Measurements from ENCODE around the gene SLC25A29.

Gene SLC25A29

DNA sequence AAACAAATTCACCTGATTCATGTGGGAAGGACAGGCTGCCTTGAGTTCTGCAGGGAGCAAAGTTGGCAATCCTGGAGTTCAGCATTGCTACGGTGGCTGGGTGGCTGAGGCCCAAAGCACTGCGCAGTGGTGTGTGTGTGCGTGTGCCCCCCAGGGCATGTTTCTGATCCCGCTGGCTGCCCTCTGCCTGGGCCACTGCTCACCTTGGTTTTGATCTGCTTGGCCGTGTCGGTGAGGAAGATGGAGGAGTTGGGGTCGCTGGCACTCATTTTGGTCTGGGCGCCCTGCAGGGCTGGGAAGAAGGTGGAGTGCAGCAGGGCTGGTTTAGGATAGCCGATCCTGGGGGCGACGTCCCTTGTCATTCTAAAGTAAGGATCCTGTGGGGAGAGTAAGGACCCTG lies 36.0 kb upstream of the SLC25A29 start:
- Histone ChIP-seq H3K9me3 (ENCODE audit: control insufficient read depth, low read length) (no peaks in the 10 kb centered on the region), H3K27me3 (ENCODE audit: control insufficient read depth, insufficient read depth, low read length, poor library complexity, severe bottlenecking) (no peaks in the 10 kb centered on the region), H3K4me3 (ENCODE audit: insufficient read depth, low read depth, low read length) (no peak overlapping the region), H3K4me1 (ENCODE audit: control insufficient read depth, insufficient read depth, low read length) (no peaks in the 10 kb centered on the region), H3K27ac (ENCODE audit: insufficient read depth, low read depth, low read length, poor library complexity, severe bottlenecking) (no peak overlapping the region), H3K36me3 (ENCODE audit: control insufficient read depth, insufficient read depth, low read length) (peaks cover 7% of the 10 kb centered on the region)
- 94 to 96% methylated on average over 11 of the region's 11 CpGs for WGBS, 2 experiments

DNA sequence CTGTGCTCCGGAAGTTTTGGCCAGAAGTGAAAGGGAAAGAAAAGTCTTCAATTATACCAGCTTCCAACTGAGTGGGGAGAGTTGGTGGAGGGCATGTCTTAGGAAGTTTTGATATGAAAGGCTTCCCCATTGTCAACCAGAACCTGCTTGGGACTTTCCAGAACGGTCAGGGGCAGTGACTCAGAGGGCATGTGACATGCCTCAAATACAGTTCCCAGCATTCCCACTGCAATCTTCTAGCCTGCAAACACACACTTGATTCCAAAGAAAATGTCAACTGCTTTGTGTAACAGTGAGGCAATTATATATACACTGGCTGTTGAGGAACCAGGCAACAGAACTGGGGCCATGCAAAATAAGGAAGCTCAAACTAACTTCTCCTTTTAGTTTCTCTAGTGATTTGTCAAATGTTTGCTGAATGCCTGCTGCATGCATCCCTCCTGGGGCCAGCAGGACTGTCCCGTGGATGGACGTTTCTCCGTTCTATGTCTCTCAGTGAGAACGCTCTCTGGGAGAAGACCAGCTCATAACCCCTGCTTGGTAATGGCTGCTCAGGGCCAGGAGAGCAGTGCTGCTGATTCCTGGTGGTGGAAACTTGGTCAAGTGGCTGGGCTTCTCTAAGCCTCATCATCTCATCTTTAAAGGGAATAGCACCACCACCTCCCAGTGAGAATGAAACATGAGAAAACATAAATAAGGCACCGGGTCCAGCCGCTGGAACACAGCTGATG lies 35.2 kb upstream of the SLC25A29 start:
- Histone ChIP-seq H3K4me1 (ENCODE audit: control insufficient read depth, insufficient read depth, low read length) (no peaks in the 10 kb centered on the region), H3K36me3 (ENCODE audit: control insufficient read depth, insufficient read depth, low read length) (peaks cover 8% of the 10 kb centered on the region), H3K9me3 (ENCODE audit: control insufficient read depth, low read length) (no peaks in the 10 kb centered on the region), H3K27me3 (ENCODE audit: control insufficient read depth, insufficient read depth, low read length, poor library complexity, severe bottlenecking) (no peaks in the 10 kb centered on the region), H3K4me3 (ENCODE audit: insufficient read depth, low read depth, low read length) (no peak overlapping the region), H3K27ac (ENCODE audit: insufficient read depth, low read depth, low read length, poor library complexity, severe bottlenecking) (no peak overlapping the region)
- 89 to 93% methylated on average over 8 of the region's 8 CpGs for WGBS, 2 experiments

- Histone ChIP-seq H3K36me3 (ENCODE audit: control insufficient read depth, insufficient read depth, low read length) (peaks cover 8% of the 10 kb centered on the region), H3K27ac (ENCODE audit: insufficient read depth, low read depth, low read length, poor library complexity, severe bottlenecking) (no peak overlapping the region), H3K4me1 (ENCODE audit: control insufficient read depth, insufficient read depth, low read length) (no peaks in the 10 kb centered on the region), H3K27me3 (ENCODE audit: control insufficient read depth, insufficient read depth, low read length, poor library complexity, severe bottlenecking) (no peaks in the 10 kb centered on the region), H3K4me3 (ENCODE audit: insufficient read depth, low read depth, low read length) (no peak overlapping the region), H3K9me3 (ENCODE audit: control insufficient read depth, low read length) (no peaks in the 10 kb centered on the region)
- WGBS, 2 experiments: 77 to 79% methylated on average over 6 of the region's 6 CpGs
These were observed 34.2 kb upstream of the SLC25A29 start for GRCh38 chr14:100340423-100340813.

- Histone ChIP-seq H3K4me1 (ENCODE audit: control insufficient read depth, insufficient read depth, low read length) (no peaks in the 10 kb centered on the region), H3K27ac (ENCODE audit: insufficient read depth, low read depth, low read length, poor library complexity, severe bottlenecking) (no peak overlapping the region), H3K9me3 (ENCODE audit: control insufficient read depth, low read length) (no peaks in the 10 kb centered on the region), H3K36me3 (ENCODE audit: control insufficient read depth, insufficient read depth, low read length) (peaks cover 8% of the 10 kb centered on the region), H3K4me3 (ENCODE audit: insufficient read depth, low read depth, low read length) (no peak overlapping the region), H3K27me3 (ENCODE audit: control insufficient read depth, insufficient read depth, low read length, poor library complexity, severe bottlenecking) (no peaks in the 10 kb centered on the region)
- WGBS, 2 experiments: 93 to 96% methylated on average over 6 of the region's 6 CpGs
These were observed 33.6 kb upstream of the SLC25A29 start for GRCh38 chr14:100339766-100340422.

GRCh38 chr14:100336618-100337530 lies 30.6 kb upstream of the SLC25A29 start:
- Histone ChIP-seq H3K36me3 (ENCODE audit: control insufficient read depth, insufficient read depth, low read length) (peaks cover 6% of the 10 kb centered on the region), H3K4me1 (ENCODE audit: control insufficient read depth, insufficient read depth, low read length) (no peaks in the 10 kb centered on the region), H3K27ac (ENCODE audit: insufficient read depth, low read depth, low read length, poor library complexity, severe bottlenecking) (no peak overlapping the region), H3K4me3 (ENCODE audit: insufficient read depth, low read depth, low read length) (no peak overlapping the region), H3K27me3 (ENCODE audit: control insufficient read depth, insufficient read depth, low read length, poor library complexity, severe bottlenecking) (no peaks in the 10 kb centered on the region), H3K9me3 (ENCODE audit: control insufficient read depth, low read length) (no peaks in the 10 kb centered on the region)
- WGBS, 2 experiments: 90 to 97% methylated on average over 17 to 18 of the region's 18 CpGs

DNA sequence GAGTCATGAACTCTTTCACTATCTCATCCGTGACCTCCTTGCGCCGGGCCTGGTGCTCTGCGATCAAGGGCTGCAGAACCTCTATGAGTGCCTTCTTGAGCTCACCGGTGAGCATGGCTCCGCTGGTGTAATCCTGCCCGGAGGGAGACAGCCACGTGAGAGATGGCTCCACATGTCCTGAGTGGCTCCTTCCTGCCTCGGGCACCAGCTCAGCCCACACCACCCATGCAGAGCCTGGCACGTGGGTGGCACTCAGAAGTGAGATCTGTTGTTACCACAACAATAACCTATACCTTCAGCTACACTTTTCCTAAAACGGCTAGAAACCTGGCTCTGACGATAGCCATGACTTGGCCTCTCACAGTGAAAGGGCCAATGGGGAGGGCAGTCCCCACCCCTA lies 28.7 kb upstream of the SLC25A29 start:
- H3K4me1 ChIP-seq (ENCODE audit: control insufficient read depth, insufficient read depth, low read length): peaks cover 4% of the 10 kb centered on the region
- no peaks in the 10 kb centered on the region for H3K27me3 ChIP-seq (ENCODE audit: control insufficient read depth, insufficient read depth, low read length, poor library complexity, severe bottlenecking)
- peaks cover 6% of the 10 kb centered on the region for H3K36me3 ChIP-seq (ENCODE audit: control insufficient read depth, insufficient read depth, low read length)
- WGBS, 2 experiments: 94 to 95% methylated on average over 12 of the region's 12 CpGs
- no peak overlapping the region for H3K4me3 ChIP-seq (ENCODE audit: insufficient read depth, low read depth, low read length)
- no peaks in the 10 kb centered on the region for H3K9me3 ChIP-seq (ENCODE audit: control insufficient read depth, low read length)
- no peak overlapping the region for H3K27ac ChIP-seq (ENCODE audit: insufficient read depth, low read depth, low read length, poor library complexity, severe bottlenecking)

- H3K27me3 ChIP-seq (ENCODE audit: control insufficient read depth, insufficient read depth, low read length, poor library complexity, severe bottlenecking): no peaks in the 10 kb centered on the region
- no peak overlapping the region for H3K27ac ChIP-seq (ENCODE audit: insufficient read depth, low read depth, low read length, poor library complexity, severe bottlenecking)
- H3K4me1 ChIP-seq (ENCODE audit: control insufficient read depth, insufficient read depth, low read length): peaks cover 4% of the 10 kb centered on the region
- 93 to 96% methylated on average over 7 of the region's 7 CpGs for WGBS, 2 experiments
- H3K36me3 ChIP-seq (ENCODE audit: control insufficient read depth, insufficient read depth, low read length): peaks cover 6% of the 10 kb centered on the region
- no peak overlapping the region for H3K4me3 ChIP-seq (ENCODE audit: insufficient read depth, low read depth, low read length)
- H3K9me3 ChIP-seq (ENCODE audit: control insufficient read depth, low read length): no peaks in the 10 kb centered on the region
These were observed 27.6 kb upstream of the SLC25A29 start for GRCh38 chr14:100333827-100334226.

GRCh38 chr14:100333311-100333710 lies 27.1 kb upstream of the SLC25A29 start:
- Histone ChIP-seq H3K27ac (ENCODE audit: insufficient read depth, low read depth, low read length, poor library complexity, severe bottlenecking) (no peak overlapping the region), H3K36me3 (ENCODE audit: control insufficient read depth, insufficient read depth, low read length) (peaks cover 6% of the 10 kb centered on the region)
- 88 to 97% methylated on average over 8 of the region's 8 CpGs for WGBS, 2 experiments

DNA sequence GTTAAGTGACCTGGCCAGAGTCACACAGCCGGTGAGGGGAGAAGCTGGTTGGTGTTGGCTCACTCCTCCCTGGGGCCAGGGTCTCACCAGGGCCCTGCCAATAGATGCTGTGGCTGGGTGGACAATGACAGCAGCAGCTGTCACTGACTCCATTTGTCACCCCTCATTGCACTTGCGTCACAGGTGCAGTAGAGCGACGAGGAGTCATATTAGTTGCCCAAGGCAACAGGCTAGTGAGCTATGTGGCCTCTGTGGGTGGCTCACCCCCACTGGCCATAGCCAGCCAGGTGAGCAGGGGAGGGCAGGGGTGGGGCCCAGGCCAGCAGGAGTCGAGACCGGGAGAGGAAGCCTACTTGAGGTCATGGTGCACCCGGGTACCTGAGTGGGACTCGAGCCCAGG lies 26.6 kb upstream of the SLC25A29 start:
- 81% methylated on average over 8 of the region's 8 CpGs for WGBS, 2 experiments
- peaks cover 6% of the 10 kb centered on the region for H3K36me3 ChIP-seq (ENCODE audit: control insufficient read depth, insufficient read depth, low read length)
- H3K27me3 ChIP-seq (ENCODE audit: control insufficient read depth, insufficient read depth, low read length, poor library complexity, severe bottlenecking): no peaks in the 10 kb centered on the region
- H3K9me3 ChIP-seq (ENCODE audit: control insufficient read depth, low read length): no peaks in the 10 kb centered on the region
- H3K4me1 ChIP-seq (ENCODE audit: control insufficient read depth, insufficient read depth, low read length): peaks cover 4% of the 10 kb centered on the region
- no peak overlapping the region for H3K4me3 ChIP-seq (ENCODE audit: insufficient read depth, low read depth, low read length)
- no peak overlapping the region for H3K27ac ChIP-seq (ENCODE audit: insufficient read depth, low read depth, low read length, poor library complexity, severe bottlenecking)

More at GRCh38 chr14:100333311-100333710, 27.1 kb upstream of the SLC25A29 start:
- H3K4me1 ChIP-seq (ENCODE audit: control insufficient read depth, insufficient read depth, low read length): peaks cover 4% of the 10 kb centered on the region
- no peak overlapping the region for H3K4me3 ChIP-seq (ENCODE audit: insufficient read depth, low read depth, low read length)
- H3K27me3 ChIP-seq (ENCODE audit: control insufficient read depth, insufficient read depth, low read length, poor library complexity, severe bottlenecking): no peaks in the 10 kb centered on the region
- H3K9me3 ChIP-seq (ENCODE audit: control insufficient read depth, low read length): no peaks in the 10 kb centered on the region

Data from ectodermal cell (in vitro differentiated cells).